ENCODE data around the gene PTGER4. TPM values are rescaled to one million over a fixed set of nuclear protein-coding genes. Genes with fewer than 3 reads are reported as not detected.

Gene PTGER4
- total RNA-seq, 1 donor from 2014 or later: 10.3 TPM

- no peak overlapping the region for H3K4me3 ChIP-seq (ENCODE audit: low read depth, low read length)
- DNase-seq (ENCODE audit: low read depth): no peak
- TF ChIP-seq CTCF (conservative IDR thresholded peaks at IDR 0.05; ENCODE audit: low read depth, low read length): no peak
These were observed 55.9 kb downstream of the PTGER4 start for GRCh38 chr5:40735609-40736008.

- peak; percentile 76 for TF ChIP-seq CTCF (conservative IDR thresholded peaks at IDR 0.05; ENCODE audit: low read depth, low read length)
- no peak overlapping the region for H3K4me3 ChIP-seq (ENCODE audit: low read depth, low read length)
- DNase-seq (ENCODE audit: low read depth): peak; percentile 26
These were observed 56.6 kb downstream of the PTGER4 start for GRCh38 chr5:40736103-40736875.

- TF ChIP-seq CTCF (conservative IDR thresholded peaks at IDR 0.05; ENCODE audit: low read depth, low read length): no peak
- no peak overlapping the region for H3K4me3 ChIP-seq (ENCODE audit: low read depth, low read length)
- no peak for DNase-seq (ENCODE audit: low read depth)
These were observed 58.8 kb downstream of the PTGER4 start for GRCh38 chr5:40738502-40738901.

Other genes starting within 250 kb of the PTGER4 start
- 7.6 and 9.8 TPM in 2 replicates for gene TTC33, start 76.0 kb downstream of the PTGER4 start, total RNA-seq
- gene PRKAA1, start 118.5 kb downstream of the PTGER4 start, total RNA-seq: 30.5 and 38.5 TPM in 2 replicates
- gene RPL37, start 155.3 kb downstream of the PTGER4 start, total RNA-seq: 159 and 301 TPM in 2 replicates
- 0.43 and 0.63 TPM in 2 replicates for gene CARD6, start 161.5 kb downstream of the PTGER4 start, total RNA-seq
- not detected in 2 replicates for gene C7, start 229.6 kb downstream of the PTGER4 start, total RNA-seq

All from epithelial cell of proximal tubule (primary cell).